ENCODE data around the gene COG3. TPM values are rescaled to one million over a fixed set of nuclear protein-coding genes. Genes with fewer than 3 reads are reported as not detected.

The COG3 gene
- total and polyA plus RNA-seq, 2 donors, result 24.1 to 29.6 TPM

- Histone ChIP-seq H3K4me3 (ENCODE audit: low read length in 2 of 2) (no peak overlapping the region), H3K27ac (ENCODE audit: low read depth in 1 of 2, low read length in 1 of 2) (no peak overlapping the region), H3K9me3 (ENCODE audit: control insufficient read depth in 2 of 2, insufficient read depth in 1 of 2, low read length in 1 of 2) (no peaks in the 10 kb centered on the region), H3K4me1 (ENCODE audit: control insufficient read depth in 2 of 2, insufficient read depth in 2 of 2, low read length in 2 of 2) (no peaks in the 10 kb centered on the region), H3K27me3 (ENCODE audit: control insufficient read depth in 2 of 2, insufficient read depth in 1 of 2, low read length in 1 of 2) (no peaks in the 10 kb centered on the region), H3K36me3 (ENCODE audit: control insufficient read depth in 2 of 2, insufficient read depth in 2 of 2, low read length in 1 of 2) (peaks cover 13 to 29% of the 10 kb centered on the region in 2 donors)
- 100% methylated on average over 1 of the region's 1 CpG for WGBS
- DNase-seq (ENCODE audit: low read depth in 6 of 9, low spot score in 9 of 9), result no peak
These were observed 22.9 kb downstream of the COG3 start for GRCh38 chr13:45487604-45488003.

GRCh38 chr13:45490068-45490467 lies 25.3 kb downstream of the COG3 start:
- Histone ChIP-seq H3K27me3 (ENCODE audit: control insufficient read depth in 2 of 2, insufficient read depth in 1 of 2, low read length in 1 of 2) (no peaks in the 10 kb centered on the region), H3K9me3 (ENCODE audit: control insufficient read depth in 2 of 2, insufficient read depth in 1 of 2, low read length in 1 of 2) (no peaks in the 10 kb centered on the region), H3K4me3 (ENCODE audit: low read length in 2 of 2) (no peak overlapping the region), H3K4me1 (ENCODE audit: control insufficient read depth in 2 of 2, insufficient read depth in 2 of 2, low read length in 2 of 2) (no peaks in the 10 kb centered on the region), H3K27ac (ENCODE audit: low read depth in 1 of 2, low read length in 1 of 2) (no peak overlapping the region), H3K36me3 (ENCODE audit: control insufficient read depth in 2 of 2, insufficient read depth in 2 of 2, low read length in 1 of 2) (peaks cover 9 to 27% of the 10 kb centered on the region in 2 donors)
- DNase-seq (ENCODE audit: low read depth in 6 of 9, low spot score in 9 of 9), result peak in 1 of 9 donors; percentile 20
- WGBS, result 98% methylated on average over 1 of the region's 1 CpG

- WGBS, result 96% methylated on average over 1 of the region's 1 CpG
- H3K27me3 ChIP-seq (ENCODE audit: control insufficient read depth in 2 of 2, insufficient read depth in 1 of 2, low read length in 1 of 2), result no peaks in the 10 kb centered on the region
- DNase-seq (ENCODE audit: low read depth in 6 of 9, low spot score in 9 of 9), result no peak
These were observed 27.8 kb downstream of the COG3 start for GRCh38 chr13:45492538-45492937.

GRCh38 chr13:45496942-45497341 lies 32.2 kb downstream of the COG3 start:
- WGBS, result 91% methylated on average over 7 of the region's 7 CpGs
- Histone ChIP-seq H3K36me3 (ENCODE audit: control insufficient read depth in 2 of 2, insufficient read depth in 2 of 2, low read length in 1 of 2) (peaks cover 16 to 51% of the 10 kb centered on the region in 2 donors), H3K4me3 (ENCODE audit: low read length in 2 of 2) (no peak overlapping the region)

More at GRCh38 chr13:45492538-45492937, 27.8 kb downstream of the COG3 start:
- peaks cover 14 to 35% of the 10 kb centered on the region in 2 donors for H3K36me3 ChIP-seq (ENCODE audit: control insufficient read depth in 2 of 2, insufficient read depth in 2 of 2, low read length in 1 of 2)
- no peak overlapping the region for H3K27ac ChIP-seq (ENCODE audit: low read depth in 1 of 2, low read length in 1 of 2)
- H3K4me3 ChIP-seq (ENCODE audit: low read length in 2 of 2), result no peak overlapping the region
- no peaks in the 10 kb centered on the region for H3K9me3 ChIP-seq (ENCODE audit: control insufficient read depth in 2 of 2, insufficient read depth in 1 of 2, low read length in 1 of 2)
- no peaks in the 10 kb centered on the region for H3K4me1 ChIP-seq (ENCODE audit: control insufficient read depth in 2 of 2, insufficient read depth in 2 of 2, low read length in 2 of 2)

GRCh38 chr13:45500492-45501174 lies 35.9 kb downstream of the COG3 start:
- 85% methylated on average over 4 of the region's 4 CpGs for WGBS
- Histone ChIP-seq H3K36me3 (ENCODE audit: control insufficient read depth in 2 of 2, insufficient read depth in 2 of 2, low read length in 1 of 2) (peaks cover 29 to 64% of the 10 kb centered on the region in 2 donors), H3K4me3 (ENCODE audit: low read length in 2 of 2) (no peak overlapping the region), H3K27me3 (ENCODE audit: control insufficient read depth in 2 of 2, insufficient read depth in 1 of 2, low read length in 1 of 2) (no peaks in the 10 kb centered on the region), H3K27ac (ENCODE audit: low read depth in 1 of 2, low read length in 1 of 2) (no peak overlapping the region), H3K4me1 (ENCODE audit: control insufficient read depth in 2 of 2, insufficient read depth in 2 of 2, low read length in 2 of 2) (no peaks in the 10 kb centered on the region), H3K9me3 (ENCODE audit: control insufficient read depth in 2 of 2, insufficient read depth in 1 of 2, low read length in 1 of 2) (no peaks in the 10 kb centered on the region)
- no peak for DNase-seq (ENCODE audit: low read depth in 6 of 9, low spot score in 9 of 9)

More at GRCh38 chr13:45496942-45497341, 32.2 kb downstream of the COG3 start:
- no peaks in the 10 kb centered on the region for H3K4me1 ChIP-seq (ENCODE audit: control insufficient read depth in 2 of 2, insufficient read depth in 2 of 2, low read length in 2 of 2)
- no peaks in the 10 kb centered on the region for H3K27me3 ChIP-seq (ENCODE audit: control insufficient read depth in 2 of 2, insufficient read depth in 1 of 2, low read length in 1 of 2)
- no peak for DNase-seq (ENCODE audit: low read depth in 6 of 9, low spot score in 9 of 9)
- H3K27ac ChIP-seq (ENCODE audit: low read depth in 1 of 2, low read length in 1 of 2), result no peak overlapping the region
- no peaks in the 10 kb centered on the region for H3K9me3 ChIP-seq (ENCODE audit: control insufficient read depth in 2 of 2, insufficient read depth in 1 of 2, low read length in 1 of 2)

- H3K4me1 ChIP-seq (ENCODE audit: control insufficient read depth in 2 of 2, insufficient read depth in 2 of 2, low read length in 2 of 2), result no peaks in the 10 kb centered on the region
- H3K27ac ChIP-seq (ENCODE audit: low read depth in 1 of 2, low read length in 1 of 2), result no peak overlapping the region
- no peak for DNase-seq (ENCODE audit: low read depth in 6 of 9, low spot score in 9 of 9)
- no peaks in the 10 kb centered on the region for H3K9me3 ChIP-seq (ENCODE audit: control insufficient read depth in 2 of 2, insufficient read depth in 1 of 2, low read length in 1 of 2)
- no peak overlapping the region for H3K4me3 ChIP-seq (ENCODE audit: low read length in 2 of 2)
- H3K27me3 ChIP-seq (ENCODE audit: control insufficient read depth in 2 of 2, insufficient read depth in 1 of 2, low read length in 1 of 2), result no peaks in the 10 kb centered on the region
- H3K36me3 ChIP-seq (ENCODE audit: control insufficient read depth in 2 of 2, insufficient read depth in 2 of 2, low read length in 1 of 2), result peaks cover 29 to 66% of the 10 kb centered on the region in 2 donors
- WGBS, result 38% methylated on average over 1 of the region's 1 CpG
These were observed 36.4 kb downstream of the COG3 start for GRCh38 chr13:45501175-45501526.

GRCh38 chr13:45503658-45504057 lies 38.9 kb downstream of the COG3 start:
- Histone ChIP-seq H3K9me3 (ENCODE audit: control insufficient read depth in 2 of 2, insufficient read depth in 1 of 2, low read length in 1 of 2) (no peaks in the 10 kb centered on the region), H3K4me3 (ENCODE audit: low read length in 2 of 2) (no peak overlapping the region), H3K36me3 (ENCODE audit: control insufficient read depth in 2 of 2, insufficient read depth in 2 of 2, low read length in 1 of 2) (peaks cover 33 to 57% of the 10 kb centered on the region in 2 donors), H3K4me1 (ENCODE audit: control insufficient read depth in 2 of 2, insufficient read depth in 2 of 2, low read length in 2 of 2) (no peaks in the 10 kb centered on the region), H3K27me3 (ENCODE audit: control insufficient read depth in 2 of 2, insufficient read depth in 1 of 2, low read length in 1 of 2) (no peaks in the 10 kb centered on the region), H3K27ac (ENCODE audit: low read depth in 1 of 2, low read length in 1 of 2) (no peak overlapping the region)
- no peak for DNase-seq (ENCODE audit: low read depth in 6 of 9, low spot score in 9 of 9)

GRCh38 chr13:45506811-45507210 lies 42.1 kb downstream of the COG3 start:
- H3K36me3 ChIP-seq (ENCODE audit: control insufficient read depth in 2 of 2, insufficient read depth in 2 of 2, low read length in 1 of 2), result peaks cover 41 to 65% of the 10 kb centered on the region in 2 donors
- H3K4me3 ChIP-seq (ENCODE audit: low read length in 2 of 2), result no peak overlapping the region
- H3K27ac ChIP-seq (ENCODE audit: low read depth in 1 of 2, low read length in 1 of 2), result no peak overlapping the region
- no peaks in the 10 kb centered on the region for H3K27me3 ChIP-seq (ENCODE audit: control insufficient read depth in 2 of 2, insufficient read depth in 1 of 2, low read length in 1 of 2)
- no peak for DNase-seq (ENCODE audit: low read depth in 6 of 9, low spot score in 9 of 9)
- H3K9me3 ChIP-seq (ENCODE audit: control insufficient read depth in 2 of 2, insufficient read depth in 1 of 2, low read length in 1 of 2), result no peaks in the 10 kb centered on the region
- H3K4me1 ChIP-seq (ENCODE audit: control insufficient read depth in 2 of 2, insufficient read depth in 2 of 2, low read length in 2 of 2), result no peaks in the 10 kb centered on the region
- 96% methylated on average over 6 of the region's 6 CpGs for WGBS

- no peak for DNase-seq (ENCODE audit: low read depth in 6 of 9, low spot score in 9 of 9)
- no peak overlapping the region for H3K4me3 ChIP-seq (ENCODE audit: low read length in 2 of 2)
- H3K36me3 ChIP-seq (ENCODE audit: control insufficient read depth in 2 of 2, insufficient read depth in 2 of 2, low read length in 1 of 2), result peaks cover 45 to 66% of the 10 kb centered on the region in 2 donors
- H3K9me3 ChIP-seq (ENCODE audit: control insufficient read depth in 2 of 2, insufficient read depth in 1 of 2, low read length in 1 of 2), result no peaks in the 10 kb centered on the region
- H3K27me3 ChIP-seq (ENCODE audit: control insufficient read depth in 2 of 2, insufficient read depth in 1 of 2, low read length in 1 of 2), result no peaks in the 10 kb centered on the region
- no peaks in the 10 kb centered on the region for H3K4me1 ChIP-seq (ENCODE audit: control insufficient read depth in 2 of 2, insufficient read depth in 2 of 2, low read length in 2 of 2)
- H3K27ac ChIP-seq (ENCODE audit: low read depth in 1 of 2, low read length in 1 of 2), result no peak overlapping the region
- 88% methylated on average over 7 of the region's 7 CpGs for WGBS
These were observed 44.0 kb downstream of the COG3 start for GRCh38 chr13:45508776-45509175.
